ENCODE data around the gene IQCF2.

DNA sequence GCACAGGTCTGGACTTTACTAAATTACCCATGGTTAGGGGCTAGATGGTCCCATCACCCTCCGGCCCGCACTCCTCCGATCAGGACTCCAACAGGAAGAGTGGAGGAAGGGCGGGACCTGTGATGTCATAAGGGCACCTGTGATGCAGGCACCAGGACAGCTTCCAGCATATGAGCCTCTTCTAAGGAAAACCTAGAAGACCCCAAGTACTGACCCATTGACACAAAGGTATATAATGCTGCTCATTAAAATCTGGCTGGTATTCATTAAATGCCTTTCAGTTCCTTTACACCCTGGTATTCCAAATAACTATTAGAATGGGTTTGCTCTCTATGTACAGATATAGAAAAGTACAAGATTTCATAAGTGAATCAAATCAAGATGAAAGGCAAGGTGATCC, 14.1 kb downstream of the IQCF2 start, which contains the start of gene IQCF5:
- TF ChIP-seq POLR2A (IDR thresholded peaks at IDR 0.05) (no peak), POLR2AphosphoS5 (IDR thresholded peaks at IDR 0.05) (no peak)
- TF ChIP-seq, protein P1, sequence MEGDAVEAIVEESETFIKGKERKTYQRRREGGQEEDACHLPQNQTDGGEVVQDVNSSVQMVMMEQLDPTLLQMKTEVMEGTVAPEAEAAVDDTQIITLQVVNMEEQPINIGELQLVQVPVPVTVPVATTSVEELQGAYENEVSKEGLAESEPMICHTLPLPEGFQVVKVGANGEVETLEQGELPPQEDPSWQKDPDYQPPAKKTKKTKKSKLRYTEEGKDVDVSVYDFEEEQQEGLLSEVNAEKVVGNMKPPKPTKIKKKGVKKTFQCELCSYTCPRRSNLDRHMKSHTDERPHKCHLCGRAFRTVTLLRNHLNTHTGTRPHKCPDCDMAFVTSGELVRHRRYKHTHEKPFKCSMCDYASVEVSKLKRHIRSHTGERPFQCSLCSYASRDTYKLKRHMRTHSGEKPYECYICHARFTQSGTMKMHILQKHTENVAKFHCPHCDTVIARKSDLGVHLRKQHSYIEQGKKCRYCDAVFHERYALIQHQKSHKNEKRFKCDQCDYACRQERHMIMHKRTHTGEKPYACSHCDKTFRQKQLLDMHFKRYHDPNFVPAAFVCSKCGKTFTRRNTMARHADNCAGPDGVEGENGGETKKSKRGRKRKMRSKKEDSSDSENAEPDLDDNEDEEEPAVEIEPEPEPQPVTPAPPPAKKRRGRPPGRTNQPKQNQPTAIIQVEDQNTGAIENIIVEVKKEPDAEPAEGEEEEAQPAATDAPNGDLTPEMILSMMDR (IDR thresholded peaks at IDR 0.05): no peak
